Nephron (organoid): ENCODE results near the gene RYR3.

ENCODE experiments used
- H3K27ac Mint-ChIP-seq, 3 experiments: 2 replicates each; pipeline ENCODE4 v1.8.0; 2020; ENCODE audit warnings: mixed read lengths in 3 of 3, mild to moderate bottlenecking in 2 of 3, moderate library complexity in 1 of 3
- H3K27me3 Mint-ChIP-seq: 2 replicates; pipeline ENCODE4 v1.8.0; 2021; ENCODE audit warnings: low read depth, mild to moderate bottlenecking, moderate library complexity, mixed read lengths
- H3K36me3 Mint-ChIP-seq: 2 replicates; pipeline ENCODE4 v1.8.0; 2020; ENCODE audit warnings: low read depth, mixed read lengths
- H3K4me1 Mint-ChIP-seq: 2 replicates; pipeline ENCODE4 v1.8.0; 2020; ENCODE audit warnings: mixed read lengths
- H3K4me3 Mint-ChIP-seq, 3 experiments: 2 replicates each; pipeline ENCODE4 v1.8.0; 2020; ENCODE audit warnings: mild to moderate bottlenecking in 3 of 3, mixed read lengths in 3 of 3, moderate library complexity in 2 of 3
- H3K9me3 Mint-ChIP-seq: 2 replicates; pipeline ENCODE4 v1.8.0; 2020; ENCODE audit warnings: mixed read lengths
- CTCF ChIP-seq, 3 experiments: fragments of 200-600 bp; sonication (generic); IDR thresholded peaks; one replicate each; pipeline ENCODE4 v1.5.0; 2021; ENCODE audit warnings: antibody characterized with exemption in 3 of 3; ENCODE audit not compliant: unreplicated experiment in 3 of 3

Gene RYR3

DNA sequence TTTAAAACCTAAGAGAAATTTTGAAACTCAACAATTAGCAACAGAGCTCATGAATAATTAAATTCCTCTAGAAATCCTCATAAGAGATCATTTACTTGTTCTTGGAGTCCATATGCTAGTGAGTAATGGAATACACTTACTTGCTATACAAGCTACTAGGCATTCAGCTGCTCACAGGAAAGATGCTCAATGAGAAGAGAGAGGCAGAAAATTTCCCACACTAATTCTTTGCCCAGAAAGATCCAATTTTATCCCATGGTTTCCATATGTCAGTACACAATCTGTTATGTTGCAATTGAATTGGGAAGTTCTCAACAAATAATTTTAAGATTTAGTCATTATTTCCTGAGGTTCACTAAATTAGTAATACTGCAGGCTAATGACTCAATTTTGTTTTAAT, 310.4 kb downstream of the RYR3 start:
- H3K27ac Mint-ChIP-seq = no peak overlapping the region
- H3K9me3 Mint-ChIP-seq = peaks cover 5% of the 10 kb centered on the region
- H3K4me3 Mint-ChIP-seq = no peak overlapping the region
- H3K27me3 Mint-ChIP-seq = no peaks in the 10 kb centered on the region
- H3K4me1 Mint-ChIP-seq = peaks cover 10% of the 10 kb centered on the region
- no peak for TF ChIP-seq CTCF (IDR thresholded peaks at IDR 0.05; ENCODE audit: unreplicated experiment in 3 of 3)
- H3K36me3 Mint-ChIP-seq = peaks cover 2% of the 10 kb centered on the region

GRCh38 chr15:33623010-33623409, 312.2 kb downstream of the RYR3 start:
- H3K27me3 Mint-ChIP-seq = no peaks in the 10 kb centered on the region
- H3K4me3 Mint-ChIP-seq = no peak overlapping the region
- H3K36me3 Mint-ChIP-seq = peaks cover 4% of the 10 kb centered on the region
- no peak for TF ChIP-seq CTCF (IDR thresholded peaks at IDR 0.05; ENCODE audit: unreplicated experiment in 3 of 3)
- H3K4me1 Mint-ChIP-seq = peaks cover 10% of the 10 kb centered on the region
- H3K9me3 Mint-ChIP-seq = peaks cover 7% of the 10 kb centered on the region
- H3K27ac Mint-ChIP-seq = no peak overlapping the region

DNA sequence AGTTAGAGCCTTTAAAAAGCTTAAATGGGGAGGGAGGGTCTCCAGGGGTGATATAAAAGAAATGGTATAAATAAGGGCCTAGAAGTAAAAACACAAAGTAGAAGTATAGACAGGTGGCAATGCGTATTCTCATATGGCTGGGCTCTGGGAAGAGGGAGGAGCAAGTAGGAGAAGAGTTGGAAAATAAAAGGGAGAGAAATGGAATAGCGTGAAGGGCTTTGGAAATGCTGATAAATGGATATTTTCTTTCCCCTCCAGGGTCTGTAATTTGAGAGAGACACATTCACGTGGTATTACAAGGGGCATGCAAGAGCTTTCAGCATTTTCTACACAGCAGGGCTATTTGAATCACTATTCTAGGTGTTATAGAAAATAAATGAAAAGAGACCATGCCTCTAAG, 313.7 kb downstream of the RYR3 start:
- H3K27me3 Mint-ChIP-seq = no peaks in the 10 kb centered on the region
- peaks cover 7% of the 10 kb centered on the region for H3K9me3 Mint-ChIP-seq
- no peaks in the 10 kb centered on the region for H3K4me1 Mint-ChIP-seq
- no peak overlapping the region for H3K4me3 Mint-ChIP-seq
- TF ChIP-seq CTCF (IDR thresholded peaks at IDR 0.05; ENCODE audit: unreplicated experiment in 3 of 3) = no peak
- no peak overlapping the region for H3K27ac Mint-ChIP-seq
- peaks cover 4% of the 10 kb centered on the region for H3K36me3 Mint-ChIP-seq

DNA sequence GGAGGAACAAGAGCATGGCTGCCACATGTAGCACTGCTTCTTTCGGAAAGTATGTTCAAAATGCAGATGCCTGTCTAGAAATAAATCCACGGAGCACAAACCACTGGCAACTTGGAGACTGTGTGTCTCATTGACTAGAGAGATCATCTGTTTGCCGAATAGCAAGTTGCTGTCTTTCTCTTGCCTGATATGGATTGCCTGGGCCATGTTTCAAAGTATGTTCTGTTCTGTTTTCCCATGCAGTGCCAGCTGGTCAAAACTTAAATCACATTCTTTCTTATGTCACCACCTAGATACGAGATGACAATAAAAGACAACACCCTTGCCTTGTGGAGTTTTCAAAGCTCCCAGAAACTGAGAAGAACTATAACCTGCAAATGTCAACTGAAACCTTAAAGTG, 318.9 kb downstream of the RYR3 start:
- no peak overlapping the region for H3K27ac Mint-ChIP-seq
- H3K27me3 Mint-ChIP-seq = no peaks in the 10 kb centered on the region
- no peak for TF ChIP-seq CTCF (IDR thresholded peaks at IDR 0.05; ENCODE audit: unreplicated experiment in 3 of 3)
- H3K4me3 Mint-ChIP-seq = no peak overlapping the region
- H3K36me3 Mint-ChIP-seq = peaks cover 4% of the 10 kb centered on the region
- no peaks in the 10 kb centered on the region for H3K4me1 Mint-ChIP-seq
- H3K9me3 Mint-ChIP-seq = peaks cover 7% of the 10 kb centered on the region

DNA sequence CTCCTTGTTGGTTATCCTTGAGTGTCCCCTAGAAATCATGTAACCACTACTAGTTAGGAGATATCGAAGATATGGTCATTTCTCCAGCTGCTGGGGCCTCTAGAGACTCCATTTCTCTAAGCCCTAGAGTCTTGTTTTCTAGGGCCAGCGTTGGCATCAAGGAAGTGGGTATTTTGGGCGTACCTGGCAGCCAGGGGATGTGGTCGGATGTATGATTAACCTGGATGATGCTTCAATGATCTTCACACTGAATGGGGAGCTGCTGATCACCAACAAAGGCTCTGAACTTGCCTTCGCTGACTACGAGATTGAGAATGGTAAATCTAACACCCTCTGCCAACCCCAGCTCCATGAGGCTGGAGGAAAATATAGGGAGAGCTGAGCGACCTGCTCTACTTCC, 325.5 kb downstream of the RYR3 start:
- H3K4me3 Mint-ChIP-seq = no peak overlapping the region
- no peaks in the 10 kb centered on the region for H3K36me3 Mint-ChIP-seq
- no peaks in the 10 kb centered on the region for H3K4me1 Mint-ChIP-seq
- TF ChIP-seq CTCF (IDR thresholded peaks at IDR 0.05; ENCODE audit: unreplicated experiment in 3 of 3) = no peak
- no peak overlapping the region for H3K27ac Mint-ChIP-seq
- no peaks in the 10 kb centered on the region for H3K9me3 Mint-ChIP-seq
- no peaks in the 10 kb centered on the region for H3K27me3 Mint-ChIP-seq

DNA sequence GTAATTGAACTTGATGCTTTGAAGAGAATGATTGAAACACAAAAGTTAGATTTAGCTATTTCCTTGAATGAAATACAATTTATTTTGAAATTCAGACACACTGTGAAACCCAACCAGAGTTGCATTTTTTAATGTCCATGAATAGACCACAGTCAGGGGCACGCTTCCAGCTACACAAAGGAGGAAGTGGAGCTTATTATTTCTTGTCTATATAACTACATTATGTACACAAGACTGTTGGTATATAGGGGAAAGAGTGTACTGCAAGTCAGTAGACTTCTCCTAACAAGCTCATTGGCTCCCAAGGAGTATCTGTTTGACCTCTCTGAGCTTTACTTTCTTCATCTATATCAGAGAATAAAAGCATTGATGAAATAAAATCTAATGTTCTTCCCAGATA, 326.2 kb downstream of the RYR3 start:
- Mint-ChIP-seq H3K4me3 (no peak overlapping the region), H3K4me1 (no peaks in the 10 kb centered on the region), H3K27ac (no peak overlapping the region), H3K27me3 (peaks cover 6% of the 10 kb centered on the region), H3K9me3 (no peaks in the 10 kb centered on the region), H3K36me3 (no peaks in the 10 kb centered on the region)
- no peak for TF ChIP-seq CTCF (IDR thresholded peaks at IDR 0.05; ENCODE audit: unreplicated experiment in 3 of 3)
